ACHN (cell line): ENCODE data around the gene IL27RA.
A peak's percentile ranks its signal among the peaks of the same experiment; 100 is the strongest.

Experiments
- DNase-seq: peaks from one replicate; pipeline ENCODE4 v3.0.0-alpha.2; 2015
- in situ Hi-C: cut with HindIII; loops from 2 replicates; pipeline ENCODE4 v1.10.0; 2017; ENCODE audit warnings: low sequenced_read_pairs, low pct_ligation_motif_present, low pct_unique_long_range_greater_than_20kb

Gene IL27RA

DNA sequence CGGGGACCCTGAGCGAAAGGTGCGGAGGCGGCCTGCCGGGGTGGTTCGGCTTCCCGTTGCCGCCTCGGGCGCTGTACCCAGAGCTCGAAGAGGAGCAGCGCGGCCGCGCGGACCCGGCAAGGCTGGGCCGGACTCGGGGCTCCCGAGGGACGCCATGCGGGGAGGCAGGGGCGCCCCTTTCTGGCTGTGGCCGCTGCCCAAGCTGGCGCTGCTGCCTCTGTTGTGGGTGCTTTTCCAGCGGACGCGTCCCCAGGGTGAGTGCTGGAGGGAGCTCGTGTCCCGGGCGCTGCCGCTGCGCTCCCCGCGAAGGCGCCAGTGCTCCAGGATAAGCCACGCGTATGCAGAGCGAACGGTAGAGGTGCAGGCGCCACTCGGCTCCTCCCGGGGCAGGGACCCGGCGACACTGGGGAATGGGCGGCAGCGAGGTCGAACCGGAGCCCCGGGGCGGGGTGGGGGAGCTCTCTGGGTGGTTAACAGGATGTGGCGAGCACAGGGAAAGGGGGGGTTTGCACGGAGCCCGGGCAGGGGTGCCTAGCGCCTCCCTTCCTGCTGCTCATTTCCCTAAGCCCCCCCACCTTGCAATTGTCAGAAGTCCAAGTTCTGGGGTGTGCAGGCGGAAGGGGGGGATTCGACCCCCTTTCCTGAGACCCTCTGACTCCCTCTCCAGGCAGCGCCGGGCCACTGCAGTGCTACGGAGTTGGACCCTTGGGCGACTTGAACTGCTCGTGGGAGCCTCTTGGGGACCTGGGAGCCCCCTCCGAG, at the start of gene IL27RA:
IL27RA (plus strand) TSS at position 44 of the 762 bp plus-strand sequence; CDS start at position 155, 111 bp downstream.
- in situ Hi-C loops, result no loop called here

DNA sequence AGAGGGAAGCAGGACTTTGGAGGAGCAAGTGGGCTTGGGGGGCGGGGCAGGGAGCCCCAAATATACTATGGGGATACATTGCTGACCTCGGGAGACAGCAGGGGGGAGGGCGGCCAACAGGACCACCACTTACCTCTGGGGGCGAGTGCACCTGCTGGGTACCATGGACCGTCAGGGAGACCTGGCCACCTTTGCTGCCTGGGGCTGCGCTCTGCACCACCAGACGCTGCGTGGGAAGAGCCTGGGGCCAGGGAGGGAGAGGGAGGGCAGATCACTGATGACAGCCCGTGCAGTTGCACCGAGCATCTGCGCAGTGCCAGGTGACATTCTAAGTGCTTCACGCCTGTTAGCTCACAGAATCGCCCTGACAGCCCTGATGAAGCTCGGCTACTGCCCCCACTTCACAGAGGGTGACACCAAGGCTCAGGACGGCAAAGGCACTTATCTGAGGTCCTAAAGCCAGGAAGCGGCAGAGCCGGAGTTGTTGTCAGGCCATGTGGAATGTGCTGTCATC, 49.5 kb upstream of the IL27RA start:
- no peak for DNase-seq
- in situ Hi-C loops, result no loop called here

More for the DNA sequence above, at the start of gene IL27RA:
- peak; percentile 55 for DNase-seq

DNA sequence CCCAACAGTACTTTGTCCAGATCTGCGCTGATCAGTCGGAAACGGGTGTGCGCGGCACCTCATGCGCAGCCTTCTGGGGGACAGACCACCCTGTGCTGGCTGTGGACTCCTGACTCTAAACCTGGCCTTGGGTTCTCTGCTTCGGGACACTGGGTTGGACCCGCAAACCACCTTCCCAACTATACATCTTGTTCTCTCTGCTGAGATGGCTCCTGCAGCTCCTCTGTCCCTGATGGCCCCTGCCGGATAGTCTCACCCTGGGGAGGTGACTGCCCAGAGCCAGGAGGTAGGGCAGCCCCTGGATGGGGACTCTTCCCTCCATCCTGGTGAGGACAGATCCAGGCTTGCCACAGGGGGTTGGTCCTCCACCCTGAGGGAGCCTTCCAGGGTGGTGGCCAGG, 48.8 kb upstream of the IL27RA start:
- in situ Hi-C loops, result no loop called here
- DNase-seq, result no peak

DNA sequence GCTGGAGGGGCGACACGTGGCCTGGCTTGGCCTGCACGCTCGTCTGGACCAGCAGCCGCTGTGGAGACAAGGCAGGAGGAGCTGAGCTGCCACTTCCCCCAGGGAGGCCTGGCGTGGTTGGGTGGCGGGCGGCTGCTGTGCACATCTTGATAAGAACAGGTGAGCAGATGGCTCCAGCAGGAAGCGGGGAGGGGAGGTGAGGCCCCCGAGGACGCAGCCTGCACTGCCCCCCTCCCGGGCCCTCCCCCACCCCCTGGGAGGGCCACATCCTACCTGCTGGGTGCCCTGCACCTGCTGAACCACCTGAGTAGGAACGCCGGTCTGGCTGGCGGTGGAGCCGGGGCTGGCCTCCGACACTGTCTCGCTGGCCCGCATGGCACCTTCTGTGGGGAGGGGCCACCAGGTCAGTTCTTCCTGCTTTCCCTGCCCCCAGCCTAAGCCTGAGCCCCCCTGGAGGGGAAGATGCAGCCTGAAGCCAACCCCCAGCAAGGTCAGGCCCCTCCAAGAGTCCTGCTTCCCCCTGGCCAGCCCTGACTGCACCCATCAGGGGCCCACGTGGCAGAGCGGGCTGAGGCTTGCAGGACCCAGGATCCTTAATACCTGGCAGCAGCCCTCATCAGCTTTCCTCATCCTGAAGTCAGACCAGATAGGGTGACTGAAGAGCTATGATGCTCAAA, 48.2 kb upstream of the IL27RA start:
- in situ Hi-C loops, result no loop called here
- DNase-seq, result no peak

DNA sequence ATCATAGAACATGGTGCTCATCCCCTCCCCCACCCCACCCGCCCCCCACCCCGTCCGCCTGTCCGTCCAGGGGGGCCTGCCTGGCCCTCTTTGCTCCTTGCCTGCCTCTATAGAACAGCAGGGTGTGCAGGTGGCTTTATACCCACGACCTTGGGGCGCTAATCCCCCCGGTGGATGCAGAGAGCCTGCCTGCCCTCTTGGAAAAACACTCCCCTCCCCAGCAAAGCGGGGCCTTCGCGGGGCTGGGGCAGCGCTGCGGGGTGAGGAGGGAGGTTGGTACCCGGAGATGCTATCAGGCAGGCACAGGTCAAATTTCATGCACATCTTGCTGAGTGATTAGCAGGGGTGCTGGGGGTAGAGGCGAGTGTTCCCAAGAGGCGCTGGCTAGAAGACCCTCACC, 47.4 kb upstream of the IL27RA start:
- in situ Hi-C loops, result no loop called here
- DNase-seq, result no peak

DNA sequence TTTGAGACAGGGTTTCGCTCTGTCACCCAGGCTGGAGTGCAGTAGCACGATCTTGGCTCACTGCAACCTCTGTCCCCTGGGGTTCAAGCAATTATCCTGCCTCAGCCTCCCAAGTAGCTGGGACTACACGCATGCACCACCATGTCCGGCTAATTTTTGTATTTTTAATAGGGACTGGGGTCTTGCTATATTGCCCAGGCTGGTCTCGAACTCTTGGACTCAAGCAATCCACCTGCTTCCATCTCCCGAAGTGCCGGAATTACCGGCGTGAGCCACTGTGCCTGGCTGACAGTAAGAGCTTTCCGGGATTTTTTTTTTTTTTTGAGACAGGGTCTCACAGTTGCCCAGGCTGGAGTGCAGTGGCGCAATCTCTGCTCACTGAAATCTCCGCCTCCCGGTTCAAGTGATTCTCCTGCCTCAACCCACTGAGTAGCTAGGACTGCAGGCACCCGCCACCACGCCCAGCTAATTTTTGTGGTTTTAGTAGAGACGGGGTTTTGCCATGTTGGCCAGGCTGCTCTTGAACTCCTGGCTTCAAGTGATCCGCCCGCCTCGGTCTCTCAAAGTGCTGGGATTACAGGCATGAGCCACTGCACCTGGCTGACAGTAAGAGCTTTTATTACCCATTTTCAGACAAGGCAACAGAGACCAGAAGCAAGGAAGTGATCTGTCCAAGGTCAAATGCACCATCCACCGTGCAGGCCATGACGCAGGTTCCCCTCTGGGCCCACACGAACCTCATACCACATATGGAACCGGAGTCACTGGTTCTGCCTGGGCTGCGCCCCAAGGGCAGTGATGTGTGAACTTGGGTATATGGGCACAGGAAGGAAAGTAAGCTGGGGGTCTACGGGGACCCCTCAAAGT, 46.5 kb upstream of the IL27RA start:
- DNase-seq, result no peak
- in situ Hi-C loops, result no loop called here

DNA sequence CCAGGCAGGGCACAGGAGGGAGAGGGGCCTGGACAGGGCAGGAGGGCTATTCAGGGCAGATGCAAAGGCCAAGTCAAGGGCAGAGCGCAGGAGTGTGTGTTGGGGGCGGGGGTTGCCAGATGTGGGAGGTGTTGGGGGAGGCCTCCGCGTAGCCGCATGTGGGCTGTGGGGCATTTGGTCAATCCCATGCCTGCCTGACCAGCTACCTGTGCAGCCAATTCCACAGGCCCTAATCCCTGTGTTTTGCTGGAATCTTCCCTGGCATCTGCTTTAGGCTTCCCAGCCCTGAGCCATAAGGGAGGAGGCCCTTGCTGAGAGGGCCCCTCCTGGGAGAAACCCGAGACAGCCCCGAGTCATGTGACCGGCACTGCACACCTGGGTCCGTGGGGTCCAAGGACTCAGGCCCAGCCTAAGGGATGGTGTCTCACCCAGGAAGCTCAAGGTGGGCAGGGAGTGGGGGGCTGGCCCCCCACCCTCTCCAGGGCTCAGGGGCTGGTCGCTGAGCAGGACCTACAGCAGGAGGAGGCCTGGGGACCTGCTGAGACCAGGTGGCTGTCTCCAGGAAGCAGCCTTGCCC, 45.7 kb upstream of the IL27RA start:
- DNase-seq, result no peak
- in situ Hi-C loops, result no loop called here

DNA sequence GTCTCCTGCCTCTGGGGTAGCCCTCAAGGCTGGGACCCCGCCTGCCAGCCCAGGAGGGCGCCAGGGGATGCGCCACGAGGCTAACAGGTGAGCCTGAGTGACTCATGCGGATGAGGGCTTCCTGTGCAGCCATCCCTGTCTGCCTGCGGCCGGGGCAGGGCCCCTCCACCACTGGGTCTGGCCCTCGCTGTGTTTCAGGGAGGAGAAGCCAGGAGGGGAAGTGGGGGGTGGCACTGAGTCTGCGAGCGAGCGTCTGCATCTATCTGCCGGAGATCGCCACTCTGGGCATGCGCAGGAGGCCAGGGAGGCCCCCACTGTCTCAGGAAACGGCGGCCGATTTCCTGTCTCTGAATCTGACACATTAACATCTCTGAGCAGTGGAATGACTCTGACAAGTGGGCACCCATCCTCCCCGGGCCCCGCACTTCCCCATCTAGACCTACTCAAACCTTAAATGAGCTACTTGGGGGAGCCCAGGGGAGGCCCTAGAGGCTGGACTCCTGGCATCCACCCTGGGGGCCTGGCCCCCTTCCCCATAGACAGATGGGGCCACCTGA, 45.1 kb upstream of the IL27RA start:
- in situ Hi-C loops, result no loop called here
- DNase-seq, result peak; percentile 75

DNA sequence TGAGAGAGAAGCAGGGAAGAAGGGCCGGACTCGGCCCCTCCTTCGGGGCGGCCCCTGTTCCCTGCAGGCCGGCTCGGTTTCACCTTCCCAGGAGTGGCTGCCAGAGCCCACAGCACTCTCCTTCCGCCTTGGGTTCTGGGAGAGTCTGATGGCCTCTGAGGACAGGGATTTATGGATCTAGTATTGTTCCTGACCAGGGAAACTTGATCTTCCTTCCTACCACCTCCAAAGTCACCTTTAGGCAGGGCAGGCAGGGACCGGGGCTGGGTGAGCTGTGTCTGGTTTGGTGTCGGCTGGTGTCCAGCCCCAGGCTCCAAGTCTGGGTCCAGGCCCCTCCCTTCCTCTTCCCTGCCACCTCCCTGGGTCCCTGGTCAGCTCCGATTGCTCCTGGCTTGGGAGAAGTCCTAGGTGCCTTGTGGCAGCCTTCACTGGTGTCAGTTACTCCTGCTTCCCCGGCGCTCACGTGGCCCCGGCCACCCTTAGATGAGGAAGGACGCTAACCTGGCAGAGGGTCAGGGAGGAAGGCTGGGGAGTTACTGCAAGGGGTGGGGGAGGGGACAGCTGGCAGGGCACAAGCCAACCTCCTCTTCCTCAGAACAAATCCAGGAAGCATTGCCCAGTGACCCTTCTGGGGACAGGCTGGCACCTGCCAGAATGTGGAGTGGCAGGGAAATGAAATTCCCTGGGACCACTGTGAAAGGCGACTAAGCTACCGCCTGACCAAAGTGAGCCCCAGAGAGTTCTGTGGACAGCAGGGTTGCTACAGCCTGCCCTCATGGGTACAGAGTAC, 44.3 kb upstream of the IL27RA start:
- in situ Hi-C loops, result no loop called here
- DNase-seq, result no peak

DNA sequence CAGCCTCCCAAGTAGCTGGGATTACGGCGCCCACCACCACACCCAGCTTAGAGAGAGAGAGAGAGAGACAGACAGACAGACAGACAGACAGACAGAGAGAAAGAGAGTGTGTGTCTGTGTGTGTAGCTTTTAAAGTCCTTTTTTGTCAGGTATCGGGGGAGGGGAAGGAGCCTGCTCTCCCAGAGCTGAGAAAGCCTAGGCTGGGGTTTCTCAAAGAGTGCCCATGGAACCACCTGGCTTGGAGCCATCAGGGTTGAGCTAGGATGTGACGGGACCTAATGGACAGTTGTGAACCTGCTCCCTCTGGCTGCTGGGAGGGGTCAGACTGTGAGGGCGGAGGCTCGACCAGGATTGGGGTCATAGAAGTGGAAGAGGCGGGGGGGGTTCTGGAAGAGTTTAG, 42.1 kb upstream of the IL27RA start:
- no peak for DNase-seq
- in situ Hi-C loops, result no loop called here

DNA sequence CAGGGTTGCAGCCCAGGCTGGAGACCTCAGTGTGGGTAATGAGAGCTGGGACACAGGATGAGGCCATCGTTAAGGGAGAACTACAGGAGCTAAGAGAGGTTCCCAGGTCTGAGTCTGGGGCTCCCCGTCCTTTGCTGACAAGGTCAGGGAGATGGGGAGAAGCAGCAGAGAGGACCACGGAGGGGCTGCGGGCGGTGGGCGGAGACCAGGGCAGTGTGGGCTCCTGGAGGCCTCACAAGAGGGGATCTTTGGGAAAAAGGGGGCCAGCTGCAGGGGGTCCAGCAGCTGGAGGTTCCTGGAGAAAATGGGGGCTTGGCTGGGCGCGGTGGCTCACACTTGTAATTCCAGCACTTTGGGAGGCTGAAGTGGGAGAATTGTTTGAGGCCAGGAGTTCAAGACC, 41.5 kb upstream of the IL27RA start:
- DNase-seq, result no peak
- in situ Hi-C loops, result no loop called here

DNA sequence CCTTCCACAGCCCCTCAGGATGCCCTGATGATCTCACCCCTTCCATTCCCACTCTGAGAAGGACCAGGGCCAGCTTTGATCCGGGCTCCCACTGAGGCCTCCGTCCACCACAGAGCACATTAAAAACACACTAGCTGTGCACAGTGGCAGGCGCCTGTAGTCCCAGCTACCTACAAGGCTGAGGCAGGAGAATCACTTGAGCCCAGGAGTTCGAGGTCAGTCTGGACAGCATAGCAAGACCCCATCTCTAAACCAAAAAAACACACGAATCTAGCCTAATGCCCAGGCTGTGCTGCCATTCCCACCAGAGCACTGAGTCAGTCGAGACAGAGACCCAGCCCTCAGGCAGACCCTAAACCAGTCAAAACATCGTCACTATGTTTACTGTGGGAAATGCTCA, 39.5 kb upstream of the IL27RA start:
- no peak for DNase-seq
- in situ Hi-C loops, result no loop called here

DNA sequence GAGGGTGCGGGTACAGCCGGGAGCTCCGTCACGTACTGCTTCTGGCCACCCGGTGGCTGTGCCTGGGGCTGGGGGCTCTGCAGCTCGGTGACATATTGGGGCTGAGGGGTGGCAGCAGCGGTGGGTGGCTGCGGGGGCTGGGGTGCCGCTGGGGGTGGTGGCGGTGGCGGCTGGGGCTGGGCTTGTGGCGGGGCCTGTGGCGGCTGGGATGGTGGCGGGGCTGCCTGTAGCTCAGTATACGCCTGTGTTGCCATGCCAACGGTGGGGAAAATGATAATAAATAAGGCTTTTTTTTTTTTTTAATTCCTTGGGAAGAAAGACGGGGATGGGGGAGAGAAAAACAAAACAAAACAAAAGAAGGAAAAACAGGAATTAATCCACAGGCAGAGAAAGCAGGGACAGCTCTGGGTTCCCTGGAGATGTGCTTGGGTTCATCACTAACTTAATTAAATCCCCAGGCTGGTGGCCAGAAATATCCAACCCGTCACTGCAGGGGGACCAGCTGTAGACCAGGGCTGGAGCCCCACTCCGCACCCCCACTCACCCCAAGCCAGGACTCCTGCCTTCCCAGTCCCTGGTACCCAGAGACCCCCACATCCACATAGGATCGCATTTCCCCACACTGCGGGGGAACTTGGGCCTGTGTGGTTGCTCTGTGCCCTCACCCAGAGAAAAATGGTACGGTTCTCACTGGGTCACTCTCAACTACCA, 37.8 kb upstream of the IL27RA start:
- DNase-seq, result no peak
- in situ Hi-C loops, result no loop called here

DNA sequence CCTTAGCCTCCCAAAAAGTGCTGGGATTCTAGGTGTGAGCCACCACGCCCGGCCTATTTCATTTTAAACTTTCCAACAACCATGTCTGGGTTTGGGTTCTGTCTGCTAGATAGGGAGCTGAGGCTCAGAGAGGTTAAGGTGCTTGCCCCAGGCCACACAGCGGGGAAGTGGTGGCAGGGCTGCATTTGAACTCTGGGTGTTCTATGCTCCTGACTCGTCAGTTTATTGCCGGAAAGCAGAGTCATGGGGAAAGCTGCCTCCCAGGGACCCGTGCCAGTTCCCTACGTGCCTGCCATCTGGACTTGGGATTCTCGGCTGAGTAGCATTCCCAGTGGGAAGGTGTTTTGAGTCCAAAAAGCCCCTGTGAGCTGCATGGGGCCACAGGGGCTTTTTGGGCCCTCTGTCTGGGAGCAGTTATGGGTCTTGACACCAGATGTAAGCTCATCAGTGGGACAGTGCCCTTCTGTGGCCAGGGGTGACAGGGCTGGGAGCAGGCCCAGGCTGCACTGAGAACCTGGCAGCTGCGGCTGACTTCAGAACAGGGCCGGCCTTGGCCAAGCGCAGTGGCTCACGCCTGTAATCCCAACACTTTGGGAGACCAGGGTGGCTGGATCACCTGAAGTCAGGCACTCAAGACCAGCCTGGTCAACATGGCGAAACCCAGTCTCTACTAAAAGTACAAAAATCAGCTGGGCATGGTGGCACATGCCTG, 36.4 kb upstream of the IL27RA start:
- DNase-seq, result no peak
- in situ Hi-C loops, result no loop called here

DNA sequence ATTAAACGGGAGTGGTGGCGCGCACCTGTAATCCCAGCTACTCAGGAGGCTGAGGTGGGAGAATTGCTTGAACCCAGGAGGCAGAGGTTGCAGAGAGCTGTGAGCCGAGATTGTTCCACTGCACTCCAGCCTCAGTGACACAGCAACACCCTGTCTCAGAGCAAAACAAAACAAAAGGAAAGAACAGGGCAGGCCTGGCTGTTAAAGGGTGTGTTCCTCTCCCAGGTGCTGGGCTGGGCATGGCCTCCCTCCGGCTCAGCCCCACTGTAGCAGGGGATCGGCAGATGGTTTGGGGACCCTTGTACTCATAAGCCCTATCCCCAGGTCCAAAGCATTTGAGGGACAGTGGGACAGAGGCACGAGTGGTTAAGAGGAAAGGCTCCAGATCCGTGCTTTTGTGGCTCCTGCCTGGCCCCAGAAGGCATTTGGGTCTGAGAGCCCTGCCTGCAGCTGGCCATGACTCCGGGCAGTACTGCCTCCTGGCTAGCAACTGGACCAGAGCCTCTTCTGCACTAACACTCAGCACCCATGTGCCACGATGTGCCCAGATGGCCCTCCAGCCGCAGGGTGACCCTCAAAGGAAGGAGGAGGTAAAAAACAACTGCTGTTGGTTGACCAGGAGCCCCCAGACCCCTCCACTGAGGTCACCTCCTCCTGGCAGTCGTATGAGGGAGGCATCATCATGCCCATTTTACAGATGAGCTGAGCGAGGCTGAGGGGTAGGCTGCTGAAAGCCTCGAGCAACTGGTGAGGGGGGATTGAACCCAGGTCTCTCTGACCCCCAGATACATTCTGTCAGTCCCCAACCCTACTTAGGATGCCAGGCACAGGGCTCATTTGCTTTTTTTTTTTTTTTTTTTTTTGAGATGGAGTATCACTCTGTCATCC, 35.4 kb upstream of the IL27RA start:
- no peak for DNase-seq

More for the DNA sequence above, 35.4 kb upstream of the IL27RA start:
- in situ Hi-C loops, result no loop called here
